Parathyroid adenoma (tissue), 2 donors: ENCODE data around the gene ATP2C2.
"Not testable (repeated sequence)": the region's sequence is repeated elsewhere in the genome, so short reads cannot be mapped to it uniquely, and the experiment has no call there.

Experiments
- H2AFZ ChIP-seq: fragments of 300-600 bp; sonication (generic); one replicate; pipeline ENCODE4 v1.7.0; 2017; ENCODE audit warnings: antibody characterized with exemption, mild to moderate bottlenecking
- H3K27ac ChIP-seq: fragments of 300-600 bp; sonication (generic); one replicate; pipeline ENCODE4 v1.7.0; 2017
- H3K27me3 ChIP-seq: fragments of 300-600 bp; sonication (generic); one replicate; pipeline ENCODE4 v1.7.0; 2017; ENCODE audit warnings: low read length; ENCODE audit not compliant: control insufficient read depth, insufficient read depth
- H3K36me3 ChIP-seq: fragments of 300-600 bp; sonication (generic); one replicate; pipeline ENCODE4 v1.7.0; 2017; ENCODE audit warnings: low read length; ENCODE audit not compliant: control insufficient read depth, insufficient read depth
- H3K4me1 ChIP-seq: fragments of 300-600 bp; sonication (generic); one replicate; pipeline ENCODE4 v1.7.0; 2017; ENCODE audit warnings: control low read depth
- H3K4me2 ChIP-seq: fragments of 300-600 bp; sonication (generic); one replicate; pipeline ENCODE4 v1.7.0; 2017; ENCODE audit warnings: low read length
- H3K4me3 ChIP-seq: fragments of 300-600 bp; sonication (generic); one replicate; pipeline ENCODE4 v1.7.0; 2017; ENCODE audit warnings: low read depth, low read length
- H3K79me2 ChIP-seq: fragments of 300-600 bp; sonication (generic); one replicate; pipeline ENCODE4 v1.7.0; 2017; ENCODE audit warnings: control low read depth
- H3K9ac ChIP-seq: fragments of 300-600 bp; sonication (generic); one replicate; pipeline ENCODE4 v1.7.0; 2017; ENCODE audit warnings: mild to moderate bottlenecking
- H3K9me3 ChIP-seq: fragments of 300-600 bp; sonication (generic); one replicate; pipeline ENCODE4 v1.7.0; 2017; ENCODE audit warnings: low read length; ENCODE audit not compliant: control insufficient read depth
- TF ChIP-seq, protein P1 (sequence below): fragments of 300-600 bp; sonication (generic); IDR thresholded peaks from one replicate; pipeline ENCODE4 v1.7.0; 2017; ENCODE audit warnings: antibody characterized with exemption, mild to moderate bottlenecking
- donor health status: primary hyperparathyroidism.

ATP2C2 gene

DNA sequence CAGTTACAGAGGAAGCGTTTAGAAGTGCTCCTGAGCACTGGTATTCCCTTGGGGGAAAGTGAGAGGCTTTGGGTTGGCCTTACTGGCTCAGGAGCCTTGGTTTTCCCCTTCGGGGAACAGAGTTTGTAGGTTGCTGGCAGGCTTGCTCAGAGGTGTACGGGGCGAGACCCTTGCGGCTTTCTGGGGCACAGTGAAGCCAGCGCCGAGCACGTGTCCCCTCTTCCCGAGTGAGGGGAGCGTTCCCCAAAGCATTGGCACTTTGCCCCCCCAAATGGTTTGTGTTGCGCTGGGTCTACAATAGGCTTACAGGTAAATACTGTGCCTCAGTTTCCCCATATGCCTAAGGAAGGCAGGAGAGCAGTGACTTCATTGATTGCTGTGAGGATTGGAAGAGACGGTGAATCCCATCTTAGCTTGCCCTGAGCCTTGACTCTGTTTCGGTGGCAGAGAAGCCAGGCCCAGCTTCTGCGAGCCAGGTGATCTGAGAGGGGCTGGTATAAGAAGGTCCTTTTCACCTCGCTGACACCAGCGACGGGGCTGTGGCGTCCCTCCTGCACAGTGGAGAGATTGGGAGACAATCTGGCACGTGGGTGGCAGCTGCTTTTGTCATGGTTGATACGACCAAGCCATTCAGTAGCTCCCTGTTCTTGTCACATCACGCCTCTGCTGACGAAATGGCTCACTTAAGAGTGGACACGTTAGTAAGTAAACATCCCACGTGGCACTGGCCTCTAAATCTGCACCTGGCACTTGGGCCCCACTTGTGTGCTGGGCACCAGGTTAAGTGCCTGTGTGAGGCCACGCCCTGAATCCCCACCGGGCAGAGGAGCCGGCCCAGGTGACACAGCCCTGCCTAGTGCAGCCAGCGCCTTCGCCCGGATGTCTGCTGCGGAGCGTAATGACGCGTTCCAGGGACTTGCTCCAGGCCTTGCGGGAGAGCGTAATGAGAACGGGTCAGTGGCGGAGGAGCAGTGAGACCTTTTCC, 81.1 kb downstream of the ATP2C2 start:
- Histone ChIP-seq H3K79me2 (no peaks in the 10 kb centered on the region), H3K27me3 (no peaks in the 10 kb centered on the region), H3K4me2 (no peak overlapping the region), H3K4me3 (no peak overlapping the region), H2AFZ (no peak overlapping the region), H3K9ac (no peak overlapping the region), H3K9me3 (no peaks in the 10 kb centered on the region), H3K36me3 (no peaks in the 10 kb centered on the region), H3K4me1 (no peaks in the 10 kb centered on the region), H3K27ac (no peak overlapping the region)
- TF ChIP-seq, protein P1, sequence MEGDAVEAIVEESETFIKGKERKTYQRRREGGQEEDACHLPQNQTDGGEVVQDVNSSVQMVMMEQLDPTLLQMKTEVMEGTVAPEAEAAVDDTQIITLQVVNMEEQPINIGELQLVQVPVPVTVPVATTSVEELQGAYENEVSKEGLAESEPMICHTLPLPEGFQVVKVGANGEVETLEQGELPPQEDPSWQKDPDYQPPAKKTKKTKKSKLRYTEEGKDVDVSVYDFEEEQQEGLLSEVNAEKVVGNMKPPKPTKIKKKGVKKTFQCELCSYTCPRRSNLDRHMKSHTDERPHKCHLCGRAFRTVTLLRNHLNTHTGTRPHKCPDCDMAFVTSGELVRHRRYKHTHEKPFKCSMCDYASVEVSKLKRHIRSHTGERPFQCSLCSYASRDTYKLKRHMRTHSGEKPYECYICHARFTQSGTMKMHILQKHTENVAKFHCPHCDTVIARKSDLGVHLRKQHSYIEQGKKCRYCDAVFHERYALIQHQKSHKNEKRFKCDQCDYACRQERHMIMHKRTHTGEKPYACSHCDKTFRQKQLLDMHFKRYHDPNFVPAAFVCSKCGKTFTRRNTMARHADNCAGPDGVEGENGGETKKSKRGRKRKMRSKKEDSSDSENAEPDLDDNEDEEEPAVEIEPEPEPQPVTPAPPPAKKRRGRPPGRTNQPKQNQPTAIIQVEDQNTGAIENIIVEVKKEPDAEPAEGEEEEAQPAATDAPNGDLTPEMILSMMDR: no peak

DNA sequence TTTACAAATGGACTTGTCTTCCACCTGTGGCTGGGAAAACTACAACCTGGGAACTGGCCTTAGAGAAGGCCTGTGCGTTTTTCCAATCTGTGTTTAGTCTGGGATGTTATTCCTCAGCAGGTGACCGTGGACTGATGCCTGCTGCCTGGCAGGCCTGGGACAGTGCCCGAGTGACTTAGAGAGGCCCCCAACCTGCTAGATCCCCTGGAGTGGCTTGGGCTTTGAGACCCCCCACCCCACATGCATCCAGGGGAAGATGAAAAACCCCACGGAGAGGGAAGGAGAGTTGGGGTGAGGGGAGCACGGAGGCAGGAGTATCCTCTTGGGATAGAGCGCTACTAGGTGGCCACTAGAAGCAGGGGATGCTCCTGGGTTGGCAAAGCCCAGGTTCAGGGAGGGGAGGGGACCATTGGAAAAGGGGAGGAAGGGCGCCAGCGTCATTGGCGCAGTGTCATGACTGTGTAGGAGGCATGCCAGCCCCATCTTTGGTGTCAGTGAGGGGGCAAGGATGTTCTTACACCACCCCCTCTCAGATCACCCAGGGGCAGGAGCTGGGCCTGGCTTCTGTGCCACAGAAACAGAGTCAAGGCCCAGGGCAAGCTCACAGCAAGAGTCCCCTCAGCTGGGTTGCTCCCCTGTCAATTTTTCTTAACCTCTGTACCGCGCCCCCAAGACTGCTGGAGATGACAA, 82.0 kb downstream of the ATP2C2 start:
- no peak overlapping the region for H3K4me2 ChIP-seq
- H3K27me3 ChIP-seq: no peaks in the 10 kb centered on the region
- no peak overlapping the region for H3K4me3 ChIP-seq
- H3K79me2 ChIP-seq: no peaks in the 10 kb centered on the region
- no peak overlapping the region for H3K9ac ChIP-seq
- no peak overlapping the region for H3K27ac ChIP-seq
- H3K4me1 ChIP-seq: no peaks in the 10 kb centered on the region
- H2AFZ ChIP-seq: no peak overlapping the region
- no peaks in the 10 kb centered on the region for H3K36me3 ChIP-seq
- TF ChIP-seq, protein P1: no peak
- no peaks in the 10 kb centered on the region for H3K9me3 ChIP-seq

DNA sequence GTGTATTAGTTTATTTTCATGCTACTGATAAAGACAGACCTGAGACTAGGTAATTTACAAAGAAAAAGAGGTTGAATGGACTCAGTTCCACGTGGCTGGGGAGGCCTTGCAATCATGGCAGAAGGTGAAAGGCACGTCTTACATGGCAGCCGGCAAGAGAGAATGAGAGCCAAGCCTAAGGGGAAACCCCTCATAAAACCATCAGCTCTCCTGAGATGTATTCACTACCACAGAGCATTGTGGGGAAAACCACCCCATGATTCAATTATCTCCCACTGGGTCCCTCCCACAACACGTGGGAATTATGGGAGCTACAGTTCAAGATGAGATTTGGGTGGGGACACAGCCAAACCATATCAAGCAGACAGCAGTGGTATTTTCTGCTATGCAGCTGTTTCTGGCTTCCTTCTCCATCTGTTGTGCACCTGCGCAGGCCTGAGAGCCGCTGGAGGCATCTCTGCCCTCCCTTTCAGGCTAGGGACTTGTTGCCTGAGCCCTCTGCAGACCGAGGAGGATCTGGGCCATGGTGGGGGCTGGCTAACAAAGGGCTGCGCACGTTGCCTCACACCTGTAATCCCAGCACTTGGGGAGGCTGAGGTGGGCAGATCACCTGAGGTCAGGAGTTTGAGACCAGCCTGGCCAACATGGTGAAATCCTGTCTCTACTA, 82.8 kb downstream of the ATP2C2 start:
- H3K9me3 ChIP-seq, H3K9ac ChIP-seq, H3K4me1 ChIP-seq, H3K27ac ChIP-seq, H3K4me2 ChIP-seq, H3K27me3 ChIP-seq, H2AFZ ChIP-seq, H3K4me3 ChIP-seq, H3K79me2 ChIP-seq, H3K36me3 ChIP-seq: not testable (repeated sequence)

DNA sequence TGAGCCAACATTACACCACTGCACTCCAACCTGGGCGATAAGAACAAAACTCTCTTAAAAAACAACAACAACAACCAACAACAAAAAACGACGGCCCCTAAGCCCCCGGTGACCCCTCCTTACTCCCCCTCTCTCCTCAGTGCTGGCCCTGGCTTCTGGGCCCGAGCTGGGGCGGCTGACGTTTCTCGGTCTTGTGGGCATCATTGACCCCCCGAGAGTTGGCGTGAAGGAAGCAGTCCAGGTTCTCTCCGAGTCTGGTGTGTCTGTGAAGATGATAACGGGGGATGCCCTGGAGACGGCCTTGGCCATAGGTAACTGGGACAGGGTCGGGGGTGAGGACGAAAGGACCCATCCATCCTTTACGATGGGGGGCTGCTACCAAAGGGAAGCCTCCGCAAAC, 83.4 kb downstream of the ATP2C2 start:
- Histone ChIP-seq H3K4me1 (no peaks in the 10 kb centered on the region), H3K9me3 (no peaks in the 10 kb centered on the region), H3K9ac (no peak overlapping the region), H2AFZ (no peak overlapping the region), H3K27me3 (no peaks in the 10 kb centered on the region), H3K4me3 (no peak overlapping the region), H3K27ac (no peak overlapping the region), H3K36me3 (no peaks in the 10 kb centered on the region), H3K79me2 (no peaks in the 10 kb centered on the region), H3K4me2 (no peak overlapping the region)
- TF ChIP-seq, protein P1: no peak
